ENCODE measurements around the gene FBXL16. TPM values are rescaled to one million over a fixed set of nuclear protein-coding genes. Genes with fewer than 3 reads are reported as not detected.

The FBXL16 gene
- total RNA-seq, 1 donor: not detected

DNA sequence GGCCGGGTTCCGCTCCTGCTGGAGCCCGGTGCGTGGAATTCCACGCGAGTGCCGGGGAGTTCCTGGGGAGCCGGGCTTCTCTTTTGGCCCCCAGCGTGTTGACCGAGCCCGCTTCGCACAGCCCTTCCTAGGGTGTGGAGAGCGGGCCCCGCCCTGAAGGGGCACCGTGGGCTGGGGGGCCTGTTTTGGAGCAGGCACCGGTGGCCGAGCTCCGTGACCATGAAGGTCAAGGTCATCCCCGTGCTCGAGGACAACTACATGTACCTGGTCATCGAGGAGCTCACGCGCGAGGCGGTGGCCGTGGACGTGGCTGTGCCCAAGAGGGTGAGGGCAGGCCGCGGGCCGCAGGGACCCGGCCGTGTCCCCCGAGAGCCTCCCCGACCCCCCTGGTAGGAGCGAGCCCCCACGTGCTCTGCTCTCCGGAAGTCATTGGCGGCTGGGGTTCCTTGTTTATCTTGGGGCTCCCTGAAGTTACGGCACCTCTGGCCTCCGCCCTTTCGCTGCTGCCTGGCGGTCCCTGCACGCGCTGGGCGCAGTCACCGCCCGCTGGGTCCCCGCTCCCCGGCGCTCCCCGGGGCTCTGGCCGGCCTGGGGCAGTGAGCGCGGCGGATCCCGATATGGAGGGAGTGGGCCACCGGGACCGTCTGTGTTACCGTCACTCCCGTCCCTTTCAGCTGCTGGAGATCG lies 21.8 kb upstream of the FBXL16 start:
- peaks cover 5% of the 10 kb centered on the region for H3K4me1 ChIP-seq (ENCODE audit: insufficient read depth, low read length)
- no peaks in the 10 kb centered on the region for H3K79me2 ChIP-seq (ENCODE audit: insufficient read depth, low read length)
- H3K4me3 ChIP-seq (ENCODE audit: insufficient read depth, low read length): peak overlapping the region; percentile 72
- no peak overlapping the region for H3K27ac ChIP-seq (ENCODE audit: low read depth, low read length)
- TF ChIP-seq, protein P1, sequence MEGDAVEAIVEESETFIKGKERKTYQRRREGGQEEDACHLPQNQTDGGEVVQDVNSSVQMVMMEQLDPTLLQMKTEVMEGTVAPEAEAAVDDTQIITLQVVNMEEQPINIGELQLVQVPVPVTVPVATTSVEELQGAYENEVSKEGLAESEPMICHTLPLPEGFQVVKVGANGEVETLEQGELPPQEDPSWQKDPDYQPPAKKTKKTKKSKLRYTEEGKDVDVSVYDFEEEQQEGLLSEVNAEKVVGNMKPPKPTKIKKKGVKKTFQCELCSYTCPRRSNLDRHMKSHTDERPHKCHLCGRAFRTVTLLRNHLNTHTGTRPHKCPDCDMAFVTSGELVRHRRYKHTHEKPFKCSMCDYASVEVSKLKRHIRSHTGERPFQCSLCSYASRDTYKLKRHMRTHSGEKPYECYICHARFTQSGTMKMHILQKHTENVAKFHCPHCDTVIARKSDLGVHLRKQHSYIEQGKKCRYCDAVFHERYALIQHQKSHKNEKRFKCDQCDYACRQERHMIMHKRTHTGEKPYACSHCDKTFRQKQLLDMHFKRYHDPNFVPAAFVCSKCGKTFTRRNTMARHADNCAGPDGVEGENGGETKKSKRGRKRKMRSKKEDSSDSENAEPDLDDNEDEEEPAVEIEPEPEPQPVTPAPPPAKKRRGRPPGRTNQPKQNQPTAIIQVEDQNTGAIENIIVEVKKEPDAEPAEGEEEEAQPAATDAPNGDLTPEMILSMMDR (IDR thresholded peaks at IDR 0.05; ENCODE audit: extremely low read depth, low read depth, low read length): no peak
- H3K36me3 ChIP-seq (ENCODE audit: insufficient read depth, low read length): no peaks in the 10 kb centered on the region
- H3K9me3 ChIP-seq (ENCODE audit: low read depth, low read length): no peaks in the 10 kb centered on the region
- H2AFZ ChIP-seq (ENCODE audit: low read length): peak overlapping the region; percentile 22
- peaks cover 4% of the 10 kb centered on the region for H4K20me1 ChIP-seq (ENCODE audit: insufficient read depth, low read length)
- peak overlapping the region; percentile 80 for H3K4me2 ChIP-seq (ENCODE audit: insufficient read depth, low read length)
- DNase-seq (ENCODE audit: insufficient read length, low spot score, missing footprints): no peak
- no peaks in the 10 kb centered on the region for H3K27me3 ChIP-seq (ENCODE audit: insufficient read depth, low read length)

DNA sequence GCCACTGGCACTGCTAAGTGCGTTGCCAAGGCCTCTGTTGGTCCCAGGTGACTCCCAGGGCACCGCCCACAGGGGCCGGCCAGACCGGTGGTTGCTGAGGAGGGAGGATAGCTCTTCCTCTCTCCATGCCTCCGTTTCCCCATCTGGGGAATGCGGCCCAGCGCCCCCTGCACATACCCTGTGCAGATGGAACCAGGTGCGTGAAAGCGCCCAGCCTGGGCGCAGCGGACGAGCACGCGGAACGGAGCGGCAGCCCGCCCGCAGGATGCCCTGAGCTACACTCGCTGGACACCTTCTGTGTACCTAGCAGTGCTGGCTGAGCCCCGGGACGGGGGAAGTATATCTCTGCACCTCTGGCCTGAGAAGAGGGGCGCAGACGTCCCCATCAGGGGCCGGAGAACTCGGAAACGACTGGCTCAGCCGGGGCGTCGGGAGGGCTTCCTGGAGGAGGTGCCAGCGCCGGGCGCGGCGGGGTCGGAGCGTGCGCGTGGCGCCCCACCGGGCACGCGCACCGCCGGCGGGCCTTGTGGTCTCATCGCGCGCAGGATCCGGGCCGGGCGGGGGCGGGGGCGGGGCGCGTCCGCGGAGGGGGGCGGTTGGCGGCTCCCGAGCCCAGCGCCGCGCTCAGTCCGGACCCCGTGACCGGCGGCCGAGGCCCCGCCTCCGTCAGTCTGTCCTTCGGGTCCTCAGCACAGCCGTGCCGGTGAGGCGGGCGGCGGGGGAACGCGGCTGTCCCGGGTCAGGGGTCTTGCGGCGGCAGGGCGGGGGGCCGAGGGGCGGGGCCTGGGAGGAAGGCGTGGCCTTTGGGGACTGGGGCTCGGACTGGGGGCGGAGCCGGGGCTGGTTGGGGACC lies 21.1 kb upstream of the FBXL16 start, which contains the start of the genes CCDC78 and HAGHL:
CCDC78 (minus strand) TSS at position 6 of the 853 bp plus-strand sequence. CDS start 76 bp downstream, outside the sequence.
HAGHL (plus strand) TSS at position 669 of the 853 bp plus-strand sequence. CDS start 404 bp downstream, outside the sequence.
- no peaks in the 10 kb centered on the region for H3K27me3 ChIP-seq (ENCODE audit: insufficient read depth, low read length)
- H3K4me2 ChIP-seq (ENCODE audit: insufficient read depth, low read length): peak within 1 kb of the TSS; percentile 80
- H3K4me1 ChIP-seq (ENCODE audit: insufficient read depth, low read length): peaks cover 5% of the 10 kb centered on the region
- no peak within 1 kb of the TSS for H3K27ac ChIP-seq (ENCODE audit: low read depth, low read length)
- DNase-seq (ENCODE audit: insufficient read length, low spot score, missing footprints): peak; percentile 95
- no peaks in the 10 kb centered on the region for H3K9me3 ChIP-seq (ENCODE audit: low read depth, low read length)
- H3K79me2 ChIP-seq (ENCODE audit: insufficient read depth, low read length): no peaks in the 10 kb centered on the region
- peak within 1 kb of the TSS; percentile 72 for H3K4me3 ChIP-seq (ENCODE audit: insufficient read depth, low read length)
- H2AFZ ChIP-seq (ENCODE audit: low read length): peak within 1 kb of the TSS; percentile 22
- TF ChIP-seq, protein P1 (IDR thresholded peaks at IDR 0.05; ENCODE audit: extremely low read depth, low read depth, low read length): no peak
- peaks cover 7% of the 10 kb centered on the region for H4K20me1 ChIP-seq (ENCODE audit: insufficient read depth, low read length)
- no peaks in the 10 kb centered on the region for H3K36me3 ChIP-seq (ENCODE audit: insufficient read depth, low read length)

DNA sequence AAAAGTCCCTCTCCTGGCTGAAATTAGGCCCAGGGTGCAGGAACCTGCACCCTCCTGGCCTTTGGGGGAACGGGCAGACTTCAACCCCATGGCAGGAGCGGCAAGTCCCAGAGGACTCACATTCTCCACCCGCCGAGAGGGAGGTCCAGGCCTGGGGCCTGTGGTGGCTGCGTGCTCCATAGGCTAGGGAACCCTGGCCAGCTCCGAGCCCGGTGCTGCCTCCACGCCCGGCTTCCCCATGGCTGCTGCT lies 20.5 kb upstream of the FBXL16 start:
- no peak overlapping the region for H3K4me2 ChIP-seq (ENCODE audit: insufficient read depth, low read length)
- H3K9me3 ChIP-seq (ENCODE audit: low read depth, low read length): no peaks in the 10 kb centered on the region
- H4K20me1 ChIP-seq (ENCODE audit: insufficient read depth, low read length): peaks cover 7% of the 10 kb centered on the region
- H2AFZ ChIP-seq (ENCODE audit: low read length): no peak overlapping the region
- DNase-seq (ENCODE audit: insufficient read length, low spot score, missing footprints): no peak
- no peak overlapping the region for H3K27ac ChIP-seq (ENCODE audit: low read depth, low read length)
- peaks cover 8% of the 10 kb centered on the region for H3K4me1 ChIP-seq (ENCODE audit: insufficient read depth, low read length)
- TF ChIP-seq, protein P1 (IDR thresholded peaks at IDR 0.05; ENCODE audit: extremely low read depth, low read depth, low read length): no peak
- no peaks in the 10 kb centered on the region for H3K79me2 ChIP-seq (ENCODE audit: insufficient read depth, low read length)
- no peak overlapping the region for H3K4me3 ChIP-seq (ENCODE audit: insufficient read depth, low read length)
- H3K36me3 ChIP-seq (ENCODE audit: insufficient read depth, low read length): no peaks in the 10 kb centered on the region
- no peaks in the 10 kb centered on the region for H3K27me3 ChIP-seq (ENCODE audit: insufficient read depth, low read length)
